CD8-positive, alpha-beta memory T cell (primary cell): ENCODE results near the gene KCNB1. TPM values are rescaled to one million over a fixed set of nuclear protein-coding genes. Genes with fewer than 3 reads are reported as not detected.

Experiments used
- CTCF ChIA-PET: fragments of 350-600 bp; sonication (Branson Sonifier 250); formaldehyde crosslinking; loops from one replicate; lab custom pipeline; 2021; ENCODE audit warnings: antibody characterized with exemption; lab: Charles Lee
- POLR2A ChIA-PET: fragments of 350-600 bp; sonication (Branson Sonifier 250); formaldehyde crosslinking; loops from one replicate; lab custom pipeline; 2021; ENCODE audit warnings: antibody characterized with exemption; lab: Charles Lee
- DNase-seq, 5 donors: peaks; one replicate each; pipeline versions ENCODE4 v3.0.0 to v3.0.0-alpha.2; 2020 to 2022; ENCODE audit warnings: mixed read lengths in 1 of 5
- H3K27ac ChIP-seq: one replicate; pipeline ENCODE4 v1.7.0; 2013; ENCODE audit warnings: low read depth, mild to moderate bottlenecking, low read length, moderate library complexity
- H3K27me3 ChIP-seq: 2 replicates; pipeline ENCODE4 v1.7.0; 2013; ENCODE audit warnings: low read length, mild to moderate bottlenecking; ENCODE audit not compliant: insufficient read depth, poor library complexity, severe bottlenecking
- H3K36me3 ChIP-seq: 2 replicates; pipeline ENCODE4 v1.7.0; 2013; ENCODE audit warnings: mild to moderate bottlenecking, low read length, moderate library complexity; ENCODE audit not compliant: insufficient read depth
- H3K4me1 ChIP-seq: 2 replicates; pipeline ENCODE4 v1.7.0; 2013; ENCODE audit warnings: mild to moderate bottlenecking, low read length, moderate library complexity; ENCODE audit not compliant: insufficient read depth
- H3K4me3 ChIP-seq: 2 replicates; pipeline ENCODE4 v1.7.0; 2013; ENCODE audit warnings: mild to moderate bottlenecking, low read length
- H3K9me3 ChIP-seq: 2 replicates; pipeline ENCODE4 v1.7.0; 2013; ENCODE audit warnings: mild to moderate bottlenecking, low read length
- H3K27ac Mint-ChIP-seq, 8 donors: one replicate each; pipeline ENCODE4 v1.8.0; 2020 to 2021; ENCODE audit warnings: mixed read lengths in 8 of 8, mild to moderate bottlenecking in 6 of 8, inconsistent platforms in 3 of 8, moderate library complexity in 3 of 8
- H3K27me3 Mint-ChIP-seq, 2 donors: one replicate each; pipeline ENCODE4 v1.8.0; 2020 to 2021; ENCODE audit warnings: mixed read lengths in 2 of 2, mild to moderate bottlenecking in 1 of 2, moderate library complexity in 1 of 2
- H3K36me3 Mint-ChIP-seq, 3 donors: one replicate each; pipeline ENCODE4 v1.8.0; 2020 to 2021; ENCODE audit warnings: mixed read lengths in 3 of 3, inconsistent platforms in 1 of 3, mild to moderate bottlenecking in 1 of 3
- H3K4me1 Mint-ChIP-seq, 3 donors: one replicate each; pipeline ENCODE4 v1.8.0; 2020 to 2021; ENCODE audit warnings: mixed read lengths in 3 of 3, inconsistent platforms in 1 of 3, mild to moderate bottlenecking in 1 of 3
- H3K4me3 Mint-ChIP-seq, 7 donors: one replicate each; pipeline ENCODE4 v1.8.0; 2020 to 2021; ENCODE audit warnings: mixed read lengths in 7 of 7, mild to moderate bottlenecking in 6 of 7, moderate library complexity in 4 of 7, inconsistent platforms in 2 of 7
- H3K9me3 Mint-ChIP-seq, 5 donors: one replicate each; pipeline ENCODE4 v1.8.0; 2020 to 2022; ENCODE audit warnings: mixed read lengths in 5 of 5, mild to moderate bottlenecking in 3 of 5, moderate library complexity in 2 of 5, inconsistent platforms in 1 of 5
- polyA plus RNA-seq: library from polyadenylated mRNA; unstranded; fragments of 300-500 nt; fragmentation: Illumina TruSeq; gene quantifications from one replicate; pipeline ENCODE4 v1.2.3, GENCODE V29; 2021
- total RNA-seq, 2 experiments: library from RNA; stranded (reverse); gene quantifications; one replicate each; pipeline ENCODE4 v1.2.3, GENCODE V29; 2021

Gene KCNB1
- total and polyA plus RNA-seq, 3 experiments from 2014 or later = 0.77 TPM; not detected in 2

DNA sequence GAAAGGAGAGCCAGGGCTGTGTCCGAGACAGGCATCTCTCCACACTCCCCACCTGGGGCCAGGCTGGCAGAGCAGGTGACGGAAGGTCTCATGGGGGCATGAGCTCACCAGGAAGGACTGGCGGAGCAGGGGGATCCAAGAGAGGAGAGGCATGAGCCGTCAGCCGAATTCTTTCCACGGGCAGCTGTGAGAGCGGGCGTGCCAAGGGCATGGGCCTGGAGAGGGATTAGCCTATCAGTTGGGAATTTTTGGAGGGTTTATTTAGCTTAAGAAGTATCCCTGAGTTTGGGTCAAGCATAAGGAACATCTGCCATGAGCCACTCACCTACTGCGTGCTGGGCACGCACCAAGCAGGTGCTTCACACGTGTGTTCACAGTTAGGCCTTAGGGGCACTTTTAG lies 144.4 kb downstream of the KCNB1 start:
- Mint-ChIP-seq H3K27ac (peak overlapping the region in 1 of 8 donors; percentile 82), H3K4me3 (no peak overlapping the region), H3K36me3 (no peaks in the 10 kb centered on the region), H3K9me3 (no peaks in the 10 kb centered on the region), H3K4me1 (peaks cover 0 to 3% (median 2%) of the 10 kb centered on the region in 3 donors), H3K27me3 (peaks cover 12 to 15% of the 10 kb centered on the region in 2 donors)
- no peak overlapping the region for H3K4me3 ChIP-seq
- H3K36me3 ChIP-seq = no peaks in the 10 kb centered on the region
- H3K27me3 ChIP-seq = no peaks in the 10 kb centered on the region
- no peaks in the 10 kb centered on the region for H3K9me3 ChIP-seq
- DNase-seq = no peak
- no peaks in the 10 kb centered on the region for H3K4me1 ChIP-seq
- no peak overlapping the region for H3K27ac ChIP-seq
- ChIA-PET CTCF (no interaction called here), POLR2A (no interaction called here)

DNA sequence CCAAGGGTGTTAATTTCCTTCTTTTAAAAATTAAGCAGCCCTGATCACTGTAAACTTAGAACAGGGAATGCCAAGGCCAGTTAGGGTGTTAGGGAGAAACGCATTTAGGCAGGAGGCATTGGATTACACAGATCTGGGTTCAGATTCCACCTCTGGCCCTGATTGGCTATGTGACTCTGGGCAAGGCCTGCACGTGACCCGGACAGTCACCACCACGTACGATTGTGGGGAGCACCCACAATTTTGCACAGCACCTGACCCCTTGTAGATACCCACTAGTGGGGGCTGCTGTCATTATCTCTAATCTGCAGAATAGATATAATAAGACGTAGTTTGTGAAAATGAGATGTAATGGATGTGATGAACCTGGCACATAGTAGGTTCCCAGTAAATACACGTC lies 145.1 kb downstream of the KCNB1 start:
- no peaks in the 10 kb centered on the region for H3K9me3 Mint-ChIP-seq
- peaks cover 17 to 22% of the 10 kb centered on the region in 2 donors for H3K27me3 Mint-ChIP-seq
- no peak overlapping the region for H3K4me3 Mint-ChIP-seq
- no peaks in the 10 kb centered on the region for H3K4me1 ChIP-seq
- POLR2A ChIA-PET = no interaction called here
- H3K27ac Mint-ChIP-seq = no peak overlapping the region
- H3K36me3 Mint-ChIP-seq = no peaks in the 10 kb centered on the region
- no peak for DNase-seq
- H3K27me3 ChIP-seq = no peaks in the 10 kb centered on the region
- H3K4me3 ChIP-seq = no peak overlapping the region
- CTCF ChIA-PET = interaction anchor here (1.4 kb wide), 1 partner anchor 18 kb away, joined by 3 read pairs; no protein-coding TSS in a partner anchor
- no peak overlapping the region for H3K27ac ChIP-seq
- H3K36me3 ChIP-seq = no peaks in the 10 kb centered on the region
- peaks cover 0 to 3% (median 2%) of the 10 kb centered on the region in 3 donors for H3K4me1 Mint-ChIP-seq
- H3K9me3 ChIP-seq = no peaks in the 10 kb centered on the region

DNA sequence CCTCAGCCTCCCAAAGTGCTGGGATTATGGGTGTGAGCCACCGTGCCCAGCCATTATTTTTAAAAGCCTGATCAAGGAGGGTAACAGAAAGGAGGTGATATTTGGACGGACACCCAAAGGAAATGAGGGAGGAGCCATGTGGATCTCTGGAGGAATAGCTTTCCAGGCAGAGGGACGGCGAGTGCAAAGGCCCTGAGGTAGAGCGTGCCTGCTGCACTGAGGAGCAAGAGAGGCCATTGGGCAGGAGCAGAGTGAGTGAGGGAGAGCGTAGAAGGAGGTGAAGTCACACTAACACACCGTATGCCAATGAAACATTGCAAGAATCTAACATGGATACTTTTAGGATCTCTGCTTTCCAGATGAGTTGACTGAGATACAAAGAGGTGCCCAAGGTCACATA lies 145.7 kb downstream of the KCNB1 start:
- ChIA-PET POLR2A (no interaction called here), CTCF (interaction anchor here (1.1 to 2.9 kb wide), 3 partner anchors 15 to 198 kb away, joined by 3 to 7 read pairs (median 4); no protein-coding TSS in a partner anchor)
- DNase-seq = no peak
- peaks cover 18 to 25% of the 10 kb centered on the region in 2 donors for H3K27me3 Mint-ChIP-seq
- H3K4me3 ChIP-seq = no peak overlapping the region
- H3K4me1 ChIP-seq = no peaks in the 10 kb centered on the region
- no peaks in the 10 kb centered on the region for H3K9me3 Mint-ChIP-seq
- no peak overlapping the region for H3K27ac ChIP-seq
- H3K36me3 Mint-ChIP-seq = no peaks in the 10 kb centered on the region
- no peaks in the 10 kb centered on the region for H3K9me3 ChIP-seq
- H3K27ac Mint-ChIP-seq = no peak overlapping the region
- H3K36me3 ChIP-seq = no peaks in the 10 kb centered on the region
- peaks cover 0 to 3% (median 2%) of the 10 kb centered on the region in 3 donors for H3K4me1 Mint-ChIP-seq
- H3K27me3 ChIP-seq = no peaks in the 10 kb centered on the region
- H3K4me3 Mint-ChIP-seq = no peak overlapping the region

DNA sequence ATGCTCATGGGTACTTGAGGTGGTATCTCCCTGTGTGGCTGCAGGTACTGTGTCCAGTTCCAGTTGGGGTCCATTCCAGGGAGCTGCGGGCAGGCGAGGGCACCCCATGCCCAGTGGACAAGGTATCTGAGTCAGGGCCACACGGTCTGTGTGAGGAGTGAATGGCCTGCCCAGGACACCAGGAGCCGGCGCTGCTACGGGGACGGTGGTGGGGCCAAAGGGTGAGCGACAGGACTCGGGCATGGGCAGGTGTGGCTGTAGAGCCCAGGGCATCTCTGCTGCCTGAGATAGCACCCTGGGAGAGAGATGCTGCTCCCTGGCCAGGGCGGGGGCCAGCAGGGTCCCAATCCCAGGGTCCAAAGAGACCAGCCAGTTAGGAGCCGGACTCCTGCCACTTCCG lies 147.0 kb downstream of the KCNB1 start:
- no peak for DNase-seq
- no peaks in the 10 kb centered on the region for H3K9me3 Mint-ChIP-seq
- H3K27ac Mint-ChIP-seq = no peak overlapping the region
- H3K27ac ChIP-seq = no peak overlapping the region
- no peaks in the 10 kb centered on the region for H3K36me3 ChIP-seq
- H3K9me3 ChIP-seq = no peaks in the 10 kb centered on the region
- ChIA-PET CTCF (interaction anchor here (0.6 to 2.9 kb wide), 8 partner anchors 8 to 173 kb away, joined by 3 to 7 read pairs (median 4); no protein-coding TSS in a partner anchor), POLR2A (no interaction called here)
- no peaks in the 10 kb centered on the region for H3K4me1 ChIP-seq
- H3K36me3 Mint-ChIP-seq = no peaks in the 10 kb centered on the region
- no peak overlapping the region for H3K4me3 Mint-ChIP-seq
- H3K4me1 Mint-ChIP-seq = peaks cover 0 to 3% (median 2%) of the 10 kb centered on the region in 3 donors
- H3K4me3 ChIP-seq = no peak overlapping the region
- peaks cover 23 to 27% of the 10 kb centered on the region in 2 donors for H3K27me3 Mint-ChIP-seq
- no peaks in the 10 kb centered on the region for H3K27me3 ChIP-seq

DNA sequence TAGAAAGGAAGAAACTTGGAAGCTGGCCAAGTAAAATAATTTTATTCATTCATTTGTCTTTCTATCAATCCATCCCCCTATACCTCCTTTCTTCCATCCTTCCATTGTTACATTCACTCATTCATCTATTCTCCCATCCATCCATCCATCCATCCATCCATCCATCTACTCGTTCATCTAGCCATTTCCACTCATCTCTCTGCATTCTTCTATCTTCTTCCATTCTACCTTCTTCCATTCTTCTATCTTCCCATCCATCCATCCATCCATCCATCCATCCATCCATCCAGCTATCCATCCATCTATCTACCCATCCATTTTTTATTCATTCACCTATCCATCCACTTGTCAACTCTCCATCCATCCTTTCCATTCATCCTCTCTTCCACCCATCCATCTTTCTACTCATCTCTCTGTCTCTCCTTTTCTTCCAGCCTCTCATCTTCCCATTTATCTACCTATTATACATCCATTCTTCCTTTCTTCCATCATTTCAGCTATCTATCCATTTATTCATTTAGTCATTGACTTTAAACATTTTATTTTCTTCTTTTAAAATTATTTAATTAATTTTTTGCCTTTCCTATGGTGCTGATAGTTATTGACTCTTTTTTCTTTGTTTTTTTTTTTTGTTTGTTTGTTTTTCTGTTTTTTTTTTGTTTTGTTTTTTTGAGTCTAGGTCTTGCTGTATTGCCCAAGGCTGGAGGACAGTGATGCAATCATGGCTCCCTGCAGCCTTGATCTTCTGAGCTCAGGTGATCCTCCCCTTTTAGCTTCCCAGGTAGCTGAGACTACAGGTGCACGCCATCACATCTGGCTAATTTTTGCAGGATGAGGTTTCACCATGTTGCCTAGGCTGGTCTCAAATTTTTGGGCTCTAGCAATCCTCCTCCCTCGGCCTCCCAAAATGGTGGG lies 151.5 kb downstream of the KCNB1 start:
- no peaks in the 10 kb centered on the region for H3K9me3 Mint-ChIP-seq
- POLR2A ChIA-PET = interaction anchor here (0.7 kb wide), 1 partner anchor 57 kb away, joined by 10 read pairs; no protein-coding TSS in a partner anchor
- Histone ChIP-seq H3K4me3 (no peak overlapping the region), H3K9me3 (no peaks in the 10 kb centered on the region), H3K36me3 (no peaks in the 10 kb centered on the region), H3K27ac (no peak overlapping the region), H3K4me1 (no peaks in the 10 kb centered on the region), H3K27me3 (no peaks in the 10 kb centered on the region)
- no peak for DNase-seq
- peak overlapping the region in 1 of 8 donors; percentile 41 for H3K27ac Mint-ChIP-seq
- no peaks in the 10 kb centered on the region for H3K36me3 Mint-ChIP-seq
- H3K4me3 Mint-ChIP-seq = no peak overlapping the region
- CTCF ChIA-PET = interaction anchor here (0.8 to 1.7 kb wide), 4 partner anchors 93 to 740 kb away, joined by 3 to 5 read pairs (median 4); no protein-coding TSS in a partner anchor
- H3K27me3 Mint-ChIP-seq = peaks cover 23 to 26% of the 10 kb centered on the region in 2 donors
- peaks cover 0 to 3% (median 2%) of the 10 kb centered on the region in 3 donors for H3K4me1 Mint-ChIP-seq

DNA sequence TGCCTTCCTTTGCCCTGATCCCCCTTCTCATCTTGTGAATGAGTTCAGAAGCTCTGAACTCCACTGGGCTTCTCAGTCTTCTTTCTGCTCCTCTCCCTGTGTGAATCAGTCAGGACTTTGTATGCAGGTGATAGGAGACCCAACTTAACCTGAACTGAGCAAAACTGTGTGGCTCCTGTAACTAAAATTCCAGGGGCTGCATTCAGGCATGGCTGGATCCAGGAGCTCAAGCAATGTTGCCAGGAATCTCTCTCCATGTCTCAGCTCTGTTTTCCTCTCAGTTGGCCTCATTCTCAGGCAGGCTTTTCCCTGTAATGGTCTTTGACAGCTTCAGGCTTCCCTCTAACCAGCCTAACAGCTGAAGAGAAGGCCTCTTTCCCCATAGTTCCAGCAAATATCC lies 153.7 kb downstream of the KCNB1 start:
- H3K27me3 ChIP-seq = no peaks in the 10 kb centered on the region
- POLR2A ChIA-PET = no interaction called here
- H3K27ac Mint-ChIP-seq = peak overlapping the region in 1 of 8 donors; percentile 62
- H3K4me3 Mint-ChIP-seq = no peak overlapping the region
- CTCF ChIA-PET = no interaction called here
- no peak overlapping the region for H3K4me3 ChIP-seq
- H3K4me1 Mint-ChIP-seq = peaks cover 9 to 12% (median 11%) of the 10 kb centered on the region in 3 donors
- peaks cover 3% of the 10 kb centered on the region for H3K4me1 ChIP-seq
- no peak overlapping the region for H3K27ac ChIP-seq
- DNase-seq = no peak
- no peaks in the 10 kb centered on the region for H3K36me3 ChIP-seq
- H3K9me3 ChIP-seq = no peaks in the 10 kb centered on the region
- peaks cover 21 to 23% of the 10 kb centered on the region in 2 donors for H3K27me3 Mint-ChIP-seq
- H3K36me3 Mint-ChIP-seq = no peaks in the 10 kb centered on the region
- H3K9me3 Mint-ChIP-seq = no peaks in the 10 kb centered on the region

DNA sequence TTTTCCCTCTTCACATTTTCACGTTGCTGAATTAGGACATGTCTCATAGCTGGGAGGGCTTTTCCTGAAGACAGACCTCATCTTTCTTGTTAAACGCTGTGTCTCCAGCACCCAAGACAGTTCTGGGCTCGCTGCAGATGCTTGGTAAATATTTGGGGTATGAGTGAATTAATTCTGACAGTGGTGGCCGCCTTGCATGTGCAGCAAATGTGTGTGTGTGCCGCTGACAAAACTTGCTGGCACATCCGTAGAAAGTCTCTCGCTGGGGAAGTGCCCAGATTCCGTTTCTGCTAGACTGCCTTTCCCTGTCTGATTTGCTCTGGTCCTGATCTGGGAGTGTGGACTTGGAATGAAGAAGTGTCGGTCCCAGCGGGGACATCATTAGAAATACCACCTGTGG lies 156.4 kb downstream of the KCNB1 start:
- ChIA-PET CTCF (no interaction called here), POLR2A (no interaction called here)
- no peaks in the 10 kb centered on the region for H3K36me3 Mint-ChIP-seq
- no peak overlapping the region for H3K4me3 Mint-ChIP-seq
- no peak for DNase-seq
- H3K27me3 Mint-ChIP-seq = peaks cover 15 to 16% of the 10 kb centered on the region in 2 donors
- Histone ChIP-seq H3K27ac (no peak overlapping the region), H3K9me3 (no peaks in the 10 kb centered on the region), H3K4me3 (no peak overlapping the region), H3K27me3 (no peaks in the 10 kb centered on the region), H3K36me3 (no peaks in the 10 kb centered on the region), H3K4me1 (peaks cover 10% of the 10 kb centered on the region)
- H3K9me3 Mint-ChIP-seq = no peaks in the 10 kb centered on the region
- H3K27ac Mint-ChIP-seq = no peak overlapping the region
- H3K4me1 Mint-ChIP-seq = peaks cover 17 to 23% (median 23%) of the 10 kb centered on the region in 3 donors

DNA sequence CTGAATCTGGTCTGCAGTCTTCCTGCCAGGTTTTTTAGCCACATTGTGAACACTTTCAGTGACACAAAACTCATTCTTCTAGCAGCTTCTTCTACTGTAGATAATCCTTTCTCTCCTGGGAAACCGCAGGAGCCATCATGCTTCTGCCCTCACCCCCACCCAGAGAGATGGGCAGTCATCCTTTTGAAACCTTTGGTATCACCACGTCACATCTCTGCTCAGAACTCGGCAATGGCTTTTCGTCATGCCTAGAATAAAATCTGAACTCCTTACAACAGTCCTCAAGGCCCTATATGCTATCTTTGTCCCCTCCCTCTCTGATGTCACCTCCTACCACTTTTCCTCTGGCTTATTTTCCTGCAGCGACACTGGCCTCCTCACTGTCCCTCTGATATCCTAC lies 158.2 kb downstream of the KCNB1 start:
- DNase-seq = no peak
- peaks cover 10% of the 10 kb centered on the region for H3K4me1 ChIP-seq
- Mint-ChIP-seq H3K4me1 (peaks cover 19 to 25% (median 24%) of the 10 kb centered on the region in 3 donors), H3K4me3 (peak overlapping the region in 2 of 7 donors; percentile 12 to 15), H3K9me3 (no peaks in the 10 kb centered on the region), H3K27ac (peak overlapping the region in 4 of 8 donors; percentile 12 to 85 (median 72)), H3K36me3 (no peaks in the 10 kb centered on the region), H3K27me3 (peaks cover 20 to 23% of the 10 kb centered on the region in 2 donors)
- no peak overlapping the region for H3K4me3 ChIP-seq
- H3K27ac ChIP-seq = no peak overlapping the region
- H3K36me3 ChIP-seq = no peaks in the 10 kb centered on the region
- H3K9me3 ChIP-seq = no peaks in the 10 kb centered on the region
- POLR2A ChIA-PET = interaction anchor here (0.6 kb wide), 2 partner anchors 57 to 119 kb away, joined by 3 to 8 read pairs; no protein-coding TSS in a partner anchor
- peaks cover 6% of the 10 kb centered on the region for H3K27me3 ChIP-seq
- CTCF ChIA-PET = interaction anchor here (1.0 to 2.8 kb wide), 6 partner anchors 44 to 81 kb away, joined by 3 to 11 read pairs (median 6); no protein-coding TSS in a partner anchor
